ENCODE measurements around the gene SRBD1.

Gene SRBD1

GRCh38 chr2:45373534-45373933 lies 237.5 kb downstream of the SRBD1 start:
- no peak overlapping the region for H3K4me2 ChIP-seq (ENCODE audit: low read depth, low read length)
- no peak for DNase-seq

GRCh38 chr2:45370369-45370768 lies 240.7 kb downstream of the SRBD1 start:
- H3F3A ChIP-seq (ENCODE audit: insufficient read depth, low read length): no peaks in the 10 kb centered on the region
- H3K9me3 ChIP-seq (replicated peaks; ENCODE audit: insufficient read depth, low read length): no peaks in the 10 kb centered on the region
- H3K4me3 ChIP-seq (ENCODE audit: low read length): no peak overlapping the region
- H3K27me3 ChIP-seq (replicated peaks; ENCODE audit: insufficient read depth, low read length): no peaks in the 10 kb centered on the region
- no peaks in the 10 kb centered on the region for H3K36me3 ChIP-seq (replicated peaks; ENCODE audit: insufficient read depth, low read length)
- no peak for TF ChIP-seq CTCF (IDR thresholded peaks at IDR 0.05; ENCODE audit: low read length)
- no peak for TF ChIP-seq EZH2phosphoT487 (IDR thresholded peaks at IDR 0.05; ENCODE audit: low read length)
- no peak for TF ChIP-seq EZH2 (optimal IDR thresholded peaks at IDR 0.05; ENCODE audit: low read depth, low read length)
- no peak overlapping the region for H3K9ac ChIP-seq (ENCODE audit: low read length)
- H4K20me1 ChIP-seq (ENCODE audit: insufficient read depth, low read length): no peaks in the 10 kb centered on the region
- no peaks in the 10 kb centered on the region for H3K4me1 ChIP-seq (ENCODE audit: low read length)
- no peak overlapping the region for H2AFZ ChIP-seq (ENCODE audit: low read length)
- no peak overlapping the region for H3K27ac ChIP-seq (ENCODE audit: low read length)
- H3K4me2 ChIP-seq (ENCODE audit: low read depth, low read length): no peak overlapping the region
- no peaks in the 10 kb centered on the region for H3K79me2 ChIP-seq (ENCODE audit: low read length)
- no peaks in the 10 kb centered on the region for H3K9me2 ChIP-seq (replicated peaks; ENCODE audit: insufficient read depth, low read length)
- no peak for DNase-seq

More at GRCh38 chr2:45373534-45373933, 237.5 kb downstream of the SRBD1 start:
- no peak overlapping the region for H3K9ac ChIP-seq (ENCODE audit: low read length)
- no peaks in the 10 kb centered on the region for H3K27me3 ChIP-seq (replicated peaks; ENCODE audit: insufficient read depth, low read length)
- H3K27ac ChIP-seq (ENCODE audit: low read length): no peak overlapping the region
- H4K20me1 ChIP-seq (ENCODE audit: insufficient read depth, low read length): no peaks in the 10 kb centered on the region
- TF ChIP-seq CTCF (IDR thresholded peaks at IDR 0.05; ENCODE audit: low read length) (no peak), EZH2phosphoT487 (IDR thresholded peaks at IDR 0.05; ENCODE audit: low read length) (no peak), EZH2 (optimal IDR thresholded peaks at IDR 0.05; ENCODE audit: low read depth, low read length) (no peak)
- H3K79me2 ChIP-seq (ENCODE audit: low read length): no peaks in the 10 kb centered on the region
- H2AFZ ChIP-seq (ENCODE audit: low read length): no peak overlapping the region
- H3K36me3 ChIP-seq (replicated peaks; ENCODE audit: insufficient read depth, low read length): no peaks in the 10 kb centered on the region
- H3K9me3 ChIP-seq (replicated peaks; ENCODE audit: insufficient read depth, low read length): no peaks in the 10 kb centered on the region
- H3K4me3 ChIP-seq (ENCODE audit: low read length): no peak overlapping the region
- H3K9me2 ChIP-seq (replicated peaks; ENCODE audit: insufficient read depth, low read length): no peaks in the 10 kb centered on the region
- H3K4me1 ChIP-seq (ENCODE audit: low read length): no peaks in the 10 kb centered on the region
- no peaks in the 10 kb centered on the region for H3F3A ChIP-seq (ENCODE audit: insufficient read depth, low read length)

- H3K36me3 ChIP-seq (replicated peaks; ENCODE audit: insufficient read depth, low read length): no peaks in the 10 kb centered on the region
- no peak overlapping the region for H2AFZ ChIP-seq (ENCODE audit: low read length)
- no peak overlapping the region for H3K9ac ChIP-seq (ENCODE audit: low read length)
- no peaks in the 10 kb centered on the region for H3K79me2 ChIP-seq (ENCODE audit: low read length)
- DNase-seq: no peak
- no peaks in the 10 kb centered on the region for H3K4me1 ChIP-seq (ENCODE audit: low read length)
- no peaks in the 10 kb centered on the region for H3K9me2 ChIP-seq (replicated peaks; ENCODE audit: insufficient read depth, low read length)
- no peak overlapping the region for H3K27ac ChIP-seq (ENCODE audit: low read length)
- H4K20me1 ChIP-seq (ENCODE audit: insufficient read depth, low read length): no peaks in the 10 kb centered on the region
- H3K9me3 ChIP-seq (replicated peaks; ENCODE audit: insufficient read depth, low read length): no peaks in the 10 kb centered on the region
- no peak overlapping the region for H3K4me3 ChIP-seq (ENCODE audit: low read length)
- H3F3A ChIP-seq (ENCODE audit: insufficient read depth, low read length): no peaks in the 10 kb centered on the region
- H3K4me2 ChIP-seq (ENCODE audit: low read depth, low read length): no peak overlapping the region
- TF ChIP-seq EZH2 (optimal IDR thresholded peaks at IDR 0.05; ENCODE audit: low read depth, low read length): no peak
- no peak for TF ChIP-seq CTCF (IDR thresholded peaks at IDR 0.05; ENCODE audit: low read length)
- no peak for TF ChIP-seq EZH2phosphoT487 (IDR thresholded peaks at IDR 0.05; ENCODE audit: low read length)
- H3K27me3 ChIP-seq (replicated peaks; ENCODE audit: insufficient read depth, low read length): no peaks in the 10 kb centered on the region
These were observed 242.3 kb downstream of the SRBD1 start for GRCh38 chr2:45368792-45369191.

Measured in MM.1S (cell line).